SK-N-SH treated with all-trans-retinoic acid at 6 μM for 48 hours (cell line): ENCODE measurements around the gene LBX1.

ENCODE experiments used
- ATAC-seq: fragments of 200-7000 bp; cut with Tn5 transposase; 3 replicates; pipeline ENCODE4 v1.9.1; 2020; ENCODE audit warnings: mild to moderate bottlenecking, moderate library complexity
- ARNTL ChIP-seq: fragments of 450-650 bp; formaldehyde crosslinking; IDR thresholded peaks from 2 replicates; pipeline ENCODE4 v1.5.0; 2020; ENCODE audit warnings: low read depth, mild to moderate bottlenecking, moderate library complexity, borderline replicate concordance
- CREB5 ChIP-seq: fragments of 250-450 bp; sonication (Bioruptor Pico); IDR thresholded peaks from 2 replicates; pipeline ENCODE4 v1.5.1; 2020; ENCODE audit warnings: low read depth, mild to moderate bottlenecking, moderate library complexity
- CSDC2 ChIP-seq: fragments of 250-450 bp; sonication (Bioruptor Pico); IDR thresholded peaks from 2 replicates; pipeline ENCODE4 v1.5.0; 2020; ENCODE audit warnings: mild to moderate bottlenecking, moderate library complexity
- ESRRG ChIP-seq: fragments of 250-450 bp; sonication (Bioruptor Pico); IDR thresholded peaks from 2 replicates; pipeline ENCODE4 v1.6.1; 2021; ENCODE audit warnings: mild to moderate bottlenecking
- GLIS3 ChIP-seq: fragments of 250-450 bp; sonication (Bioruptor Pico); IDR thresholded peaks from 2 replicates; pipeline ENCODE4 v1.5.0; 2020; ENCODE audit warnings: mild to moderate bottlenecking, moderate library complexity
- ISL1 ChIP-seq: fragments of 250-450 bp; sonication (Bioruptor Pico); IDR thresholded peaks from 2 replicates; pipeline ENCODE4 v2.1.2; 2022; ENCODE audit warnings: mild to moderate bottlenecking, moderate library complexity
- OSR1 ChIP-seq: fragments of 250-450 bp; sonication (Bioruptor Pico); IDR thresholded peaks from 2 replicates; pipeline ENCODE4 v1.8.0; 2022; ENCODE audit warnings: moderate library complexity, mild to moderate bottlenecking, inconsistent platforms
- PPARA ChIP-seq: fragments of 250-450 bp; sonication (Bioruptor Pico); IDR thresholded peaks from 2 replicates; pipeline ENCODE4 v1.5.0; 2020; ENCODE audit warnings: mild to moderate bottlenecking, borderline replicate concordance
- RARB ChIP-seq: fragments of 250-450 bp; sonication (Bioruptor Pico); IDR thresholded peaks from 2 replicates; pipeline ENCODE4 v1.8.0; 2021; ENCODE audit warnings: mild to moderate bottlenecking, moderate library complexity
- SNAI2 ChIP-seq: fragments of 250-450 bp; sonication (Bioruptor Pico); IDR thresholded peaks from 2 replicates; pipeline ENCODE4 v1.5.0; 2020; ENCODE audit warnings: mild to moderate bottlenecking, moderate library complexity
- TCF4 ChIP-seq: fragments of 250-450 bp; sonication (Bioruptor Pico); IDR thresholded peaks from 2 replicates; pipeline ENCODE4 v1.8.0; 2021; ENCODE audit warnings: mild to moderate bottlenecking, moderate library complexity, borderline replicate concordance
- TOX ChIP-seq: fragments of 250-450 bp; sonication (Bioruptor Pico); IDR thresholded peaks from 2 replicates; pipeline ENCODE4 v1.8.0; 2021; ENCODE audit warnings: mild to moderate bottlenecking, moderate library complexity, borderline replicate concordance
- TSHZ2 ChIP-seq: fragments of 250-450 bp; sonication (Bioruptor Pico); IDR thresholded peaks from 2 replicates; pipeline ENCODE4 v1.5.0; 2020; ENCODE audit warnings: mild to moderate bottlenecking, moderate library complexity
- ZC3H10 ChIP-seq: fragments of 250-450 bp; sonication (Bioruptor Pico); IDR thresholded peaks from 2 replicates; pipeline ENCODE4 v1.5.1; 2021; ENCODE audit warnings: mild to moderate bottlenecking, moderate library complexity
- ZFP3 ChIP-seq: fragments of 250-450 bp; sonication (Bioruptor Pico); IDR thresholded peaks from 2 replicates; pipeline ENCODE4 v1.5.0; 2020; ENCODE audit warnings: mild to moderate bottlenecking, moderate library complexity
- ZFP30 ChIP-seq: fragments of 450-650 bp; formaldehyde crosslinking; IDR thresholded peaks from 2 replicates; pipeline ENCODE4 v1.5.0; 2022; ENCODE audit warnings: mild to moderate bottlenecking, moderate library complexity
- ZNF70 ChIP-seq: fragments of 450-650 bp; formaldehyde crosslinking; IDR thresholded peaks from 2 replicates; pipeline ENCODE4 v1.5.0; 2020; ENCODE audit warnings: mild to moderate bottlenecking, moderate library complexity
- ZNF8 ChIP-seq: fragments of 450-650 bp; formaldehyde crosslinking; IDR thresholded peaks from 2 replicates; pipeline ENCODE4 v1.5.0; 2020; ENCODE audit warnings: mild to moderate bottlenecking, moderate library complexity
- TF ChIP-seq, protein P1 (sequence below): fragments of 250-450 bp; sonication (Bioruptor Pico); IDR thresholded peaks from 2 replicates; pipeline ENCODE4 v1.5.1; 2021; ENCODE audit warnings: mild to moderate bottlenecking, moderate library complexity
- TF ChIP-seq, protein P2 (sequence below): fragments of 250-450 bp; sonication (Bioruptor Pico); IDR thresholded peaks from 2 replicates; pipeline ENCODE4 v1.8.0; 2020; ENCODE audit warnings: mild to moderate bottlenecking, moderate library complexity, borderline replicate concordance
- TF ChIP-seq, protein P3 (sequence below): fragments of 250-450 bp; sonication (Bioruptor Pico); IDR thresholded peaks from 2 replicates; pipeline ENCODE4 v1.8.0; 2021; ENCODE audit warnings: low read depth, mild to moderate bottlenecking, moderate library complexity, borderline replicate concordance

The LBX1 gene

DNA sequence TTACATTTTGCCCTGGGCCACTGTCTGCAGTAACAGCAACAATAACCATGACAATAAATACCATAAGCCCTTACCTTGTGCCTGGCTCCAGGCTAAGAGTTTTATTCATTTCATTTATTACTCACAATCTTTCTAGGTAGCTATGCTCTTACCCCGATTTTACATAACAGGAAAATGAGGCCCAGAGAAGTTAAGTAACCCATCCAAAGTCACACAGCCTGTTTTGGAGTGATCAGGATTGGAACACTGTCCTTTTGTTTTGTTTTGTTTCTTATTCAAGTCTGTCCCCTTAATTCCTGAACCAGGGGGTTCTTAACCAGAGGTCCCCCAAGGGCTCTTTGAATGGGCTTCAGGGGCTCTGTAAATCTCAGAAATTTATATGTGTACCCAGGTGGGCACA, 4.2 kb upstream of the LBX1 start:
- no peak for TF ChIP-seq ZFP3 (CRISPR knock-in tag)
- no peak for TF ChIP-seq ZC3H10 (CRISPR knock-in tag)
- no peak for TF ChIP-seq TCF4
- TF ChIP-seq, protein P1, sequence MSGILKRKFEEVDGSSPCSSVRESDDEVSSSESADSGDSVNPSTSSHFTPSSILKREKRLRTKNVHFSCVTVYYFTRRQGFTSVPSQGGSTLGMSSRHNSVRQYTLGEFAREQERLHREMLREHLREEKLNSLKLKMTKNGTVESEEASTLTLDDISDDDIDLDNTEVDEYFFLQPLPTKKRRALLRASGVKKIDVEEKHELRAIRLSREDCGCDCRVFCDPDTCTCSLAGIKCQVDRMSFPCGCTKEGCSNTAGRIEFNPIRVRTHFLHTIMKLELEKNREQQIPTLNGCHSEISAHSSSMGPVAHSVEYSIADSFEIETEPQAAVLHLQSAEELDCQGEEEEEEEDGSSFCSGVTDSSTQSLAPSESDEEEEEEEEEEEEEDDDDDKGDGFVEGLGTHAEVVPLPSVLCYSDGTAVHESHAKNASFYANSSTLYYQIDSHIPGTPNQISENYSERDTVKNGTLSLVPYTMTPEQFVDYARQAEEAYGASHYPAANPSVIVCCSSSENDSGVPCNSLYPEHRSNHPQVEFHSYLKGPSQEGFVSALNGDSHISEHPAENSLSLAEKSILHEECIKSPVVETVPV: no peak
- no peak for TF ChIP-seq ARNTL (CRISPR knock-in tag)
- no peak for TF ChIP-seq CSDC2
- TF ChIP-seq, protein P2, sequence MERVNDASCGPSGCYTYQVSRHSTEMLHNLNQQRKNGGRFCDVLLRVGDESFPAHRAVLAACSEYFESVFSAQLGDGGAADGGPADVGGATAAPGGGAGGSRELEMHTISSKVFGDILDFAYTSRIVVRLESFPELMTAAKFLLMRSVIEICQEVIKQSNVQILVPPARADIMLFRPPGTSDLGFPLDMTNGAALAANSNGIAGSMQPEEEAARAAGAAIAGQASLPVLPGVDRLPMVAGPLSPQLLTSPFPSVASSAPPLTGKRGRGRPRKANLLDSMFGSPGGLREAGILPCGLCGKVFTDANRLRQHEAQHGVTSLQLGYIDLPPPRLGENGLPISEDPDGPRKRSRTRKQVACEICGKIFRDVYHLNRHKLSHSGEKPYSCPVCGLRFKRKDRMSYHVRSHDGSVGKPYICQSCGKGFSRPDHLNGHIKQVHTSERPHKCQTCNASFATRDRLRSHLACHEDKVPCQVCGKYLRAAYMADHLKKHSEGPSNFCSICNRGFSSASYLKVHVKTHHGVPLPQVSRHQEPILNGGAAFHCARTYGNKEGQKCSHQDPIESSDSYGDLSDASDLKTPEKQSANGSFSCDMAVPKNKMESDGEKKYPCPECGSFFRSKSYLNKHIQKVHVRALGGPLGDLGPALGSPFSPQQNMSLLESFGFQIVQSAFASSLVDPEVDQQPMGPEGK (CRISPR knock-in tag): no peak
- TF ChIP-seq SNAI2 (CRISPR knock-in tag): no peak
- no peak for TF ChIP-seq TSHZ2 (CRISPR knock-in tag)
- TF ChIP-seq PPARA (CRISPR knock-in tag): no peak
- no peak for TF ChIP-seq ESRRG
- no peak for TF ChIP-seq CREB5 (CRISPR knock-in tag)
- TF ChIP-seq ZNF8: no peak
- no peak for TF ChIP-seq TOX
- TF ChIP-seq ISL1 (CRISPR knock-in tag): no peak
- TF ChIP-seq RARB (CRISPR knock-in tag): no peak
- TF ChIP-seq OSR1: no peak
- TF ChIP-seq, all 23 proteins: peak for 0
- no peak for ATAC-seq

DNA sequence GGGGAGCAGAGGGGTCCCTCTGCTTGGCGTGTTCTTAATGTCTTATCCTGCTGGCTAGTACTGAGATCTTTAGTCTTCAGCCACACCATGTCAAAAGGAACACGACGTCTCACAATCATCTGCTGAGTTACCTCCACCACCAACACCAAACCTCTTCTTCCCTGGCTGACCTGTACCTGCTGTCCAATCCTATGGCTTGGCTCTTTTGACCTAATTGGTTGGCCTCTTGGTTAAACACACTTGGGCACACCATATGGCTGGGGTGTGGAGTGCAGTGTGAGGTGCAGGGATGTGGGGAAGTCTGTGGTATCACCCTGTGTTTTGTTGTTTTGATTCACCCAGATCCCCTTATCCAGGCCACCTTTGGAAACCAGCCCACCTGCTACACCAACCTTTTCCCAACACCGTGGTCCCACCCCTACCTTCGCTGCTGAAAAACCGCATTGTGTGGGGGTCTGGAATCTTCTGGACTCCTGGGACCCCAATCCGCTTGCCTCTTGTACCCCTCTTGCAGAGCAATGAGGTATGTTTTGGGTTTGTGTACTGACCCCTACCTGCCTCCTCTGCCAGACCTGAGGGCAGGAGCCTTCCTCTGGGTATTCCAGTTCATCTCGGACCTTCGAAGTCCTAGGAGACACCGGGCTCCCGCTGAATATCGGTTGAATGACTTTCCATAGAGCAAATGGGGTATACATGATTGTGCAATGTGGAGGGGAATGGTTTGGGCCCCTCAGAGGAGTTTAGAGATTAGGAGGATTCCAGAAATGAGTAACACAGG, 2.8 kb upstream of the LBX1 start:
- no peak for TF ChIP-seq RARB (CRISPR knock-in tag)
- no peak for TF ChIP-seq ZFP30 (CRISPR knock-in tag)
- no peak for TF ChIP-seq TOX
- no peak for TF ChIP-seq ZNF70 (CRISPR knock-in tag)
- no peak for TF ChIP-seq TSHZ2 (CRISPR knock-in tag)
- no peak for TF ChIP-seq GLIS3 (CRISPR knock-in tag)
- TF ChIP-seq PPARA (CRISPR knock-in tag): no peak
- no peak for TF ChIP-seq TCF4
- no peak for TF ChIP-seq ESRRG
- no peak for ATAC-seq

DNA sequence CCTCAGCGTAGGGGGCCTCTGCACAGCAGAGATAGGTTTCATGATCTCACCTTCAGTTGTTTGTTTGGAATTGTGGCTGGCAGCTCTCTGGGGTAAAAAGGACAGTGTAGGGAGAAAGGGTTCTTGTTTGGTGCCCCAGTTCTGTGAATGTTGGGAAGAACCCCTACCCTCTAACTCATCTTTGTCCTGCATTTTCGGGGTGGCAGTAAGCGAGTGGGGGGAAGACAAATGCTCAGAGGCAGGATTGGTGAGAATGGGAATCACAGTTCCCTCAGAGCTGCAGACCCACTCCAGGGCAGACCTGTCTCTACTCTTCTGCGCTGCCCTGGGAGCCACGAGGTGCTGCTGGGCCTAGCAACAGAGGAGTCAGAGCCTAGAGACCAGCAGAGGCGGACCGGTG, 1.8 kb upstream of the LBX1 start:
- ATAC-seq: no peak
- no peak for TF ChIP-seq ZFP3 (CRISPR knock-in tag)
- no peak for TF ChIP-seq CSDC2
- TF ChIP-seq ESRRG: no peak
- TF ChIP-seq, protein P2 (CRISPR knock-in tag): no peak
- no peak for TF ChIP-seq TSHZ2 (CRISPR knock-in tag)
- TF ChIP-seq, protein P3, sequence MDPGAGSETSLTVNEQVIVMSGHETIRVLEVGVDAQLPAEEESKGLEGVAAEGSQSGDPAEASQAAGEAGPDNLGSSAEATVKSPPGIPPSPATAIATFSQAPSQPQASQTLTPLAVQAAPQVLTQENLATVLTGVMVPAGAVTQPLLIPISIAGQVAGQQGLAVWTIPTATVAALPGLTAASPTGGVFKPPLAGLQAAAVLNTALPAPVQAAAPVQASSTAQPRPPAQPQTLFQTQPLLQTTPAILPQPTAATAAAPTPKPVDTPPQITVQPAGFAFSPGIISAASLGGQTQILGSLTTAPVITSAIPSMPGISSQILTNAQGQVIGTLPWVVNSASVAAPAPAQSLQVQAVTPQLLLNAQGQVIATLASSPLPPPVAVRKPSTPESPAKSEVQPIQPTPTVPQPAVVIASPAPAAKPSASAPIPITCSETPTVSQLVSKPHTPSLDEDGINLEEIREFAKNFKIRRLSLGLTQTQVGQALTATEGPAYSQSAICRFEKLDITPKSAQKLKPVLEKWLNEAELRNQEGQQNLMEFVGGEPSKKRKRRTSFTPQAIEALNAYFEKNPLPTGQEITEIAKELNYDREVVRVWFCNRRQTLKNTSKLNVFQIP (CRISPR knock-in tag): no peak
